PC-3 (cell line): ENCODE measurements around the gene SLC35D2.

Source experiments
- CTCF ChIP-seq: fragments of 300-600 bp; sonication (generic); conservative IDR thresholded peaks from 2 replicates; pipeline ENCODE4 v1.5.1; 2017; ENCODE audit warnings: antibody characterized with exemption, low read depth, mild to moderate bottlenecking, low read length
- EZH2 ChIP-seq: fragments of 300-600 bp; sonication (generic); IDR thresholded peaks from one replicate; pipeline ENCODE4 v1.6.1; 2017; ENCODE audit warnings: antibody characterized with exemption, mild to moderate bottlenecking, low read length; ENCODE audit not compliant: unreplicated experiment

DNA sequence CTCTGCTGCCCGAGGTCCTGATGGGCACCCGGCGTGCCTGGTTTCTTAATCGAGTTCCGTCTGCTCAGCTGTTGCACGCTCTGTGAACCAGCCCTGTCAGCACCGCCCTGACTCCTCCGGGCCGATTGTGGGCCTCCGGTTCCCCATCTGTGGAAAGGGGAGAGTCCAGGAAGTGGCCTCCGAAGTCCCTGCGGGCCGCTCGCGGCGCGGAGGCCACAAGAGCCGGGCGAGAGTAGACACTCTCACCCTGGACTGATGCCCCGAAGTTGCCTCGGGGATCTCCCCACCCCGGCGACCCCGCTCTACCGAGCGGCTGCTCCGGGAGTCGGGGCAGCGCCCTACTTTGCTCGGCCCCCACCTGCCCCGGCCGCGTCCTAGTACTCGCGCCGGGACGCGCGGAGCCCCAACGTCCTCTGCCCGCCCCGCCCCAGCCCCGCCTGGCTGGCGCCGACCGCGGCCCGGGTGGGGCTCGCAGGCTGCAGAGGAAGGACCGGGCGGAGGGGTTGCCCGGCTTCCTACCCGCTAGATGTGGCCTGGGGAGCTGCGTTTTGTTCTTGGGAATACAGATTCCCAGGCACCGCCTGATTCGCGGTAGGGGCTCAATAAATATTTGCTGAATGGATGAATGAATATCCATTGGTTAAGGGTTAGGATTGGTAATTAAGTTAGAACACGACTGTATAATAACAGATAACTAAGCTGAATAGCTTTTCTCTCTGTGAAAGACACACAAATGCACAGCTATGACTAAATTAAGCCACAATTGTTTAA lies 35.6 kb upstream of the SLC35D2 start:
- TF ChIP-seq CTCF, result no peak
- no peak for TF ChIP-seq EZH2
